Dermis blood vessel endothelial cell (primary cell): ENCODE data around the gene ALPL. TPM values are rescaled to one million over a fixed set of nuclear protein-coding genes. Genes with fewer than 3 reads are reported as not detected.

Source experiments
- DNase-seq: peaks from one replicate; pipeline ENCODE4 v3.0.0; 2010
- total RNA-seq: library from RNA; depleted of rRNA; stranded (reverse); fragments of >200 nt; gene quantifications from 2 replicates; pipeline ENCODE4 v1.2.3, GENCODE V29; 2014

Gene ALPL
- total RNA-seq, 1 donor from 2014 or later = 0.34 TPM

GRCh38 chr1:21584096-21584495, 74.9 kb downstream of the ALPL start:
- no peak for DNase-seq

GRCh38 chr1:21585037-21585436, 75.8 kb downstream of the ALPL start:
- DNase-seq = peak; percentile 57

GRCh38 chr1:21586222-21586621, 77.0 kb downstream of the ALPL start:
- no peak for DNase-seq

- peak; percentile 90 for DNase-seq
These were observed 77.8 kb downstream of the ALPL start for GRCh38 chr1:21586846-21587601.

- no peak for DNase-seq
These were observed 78.4 kb downstream of the ALPL start for GRCh38 chr1:21587602-21587953.

GRCh38 chr1:21589618-21590017, 80.4 kb downstream of the ALPL start:
- DNase-seq = no peak

- DNase-seq = no peak
These were observed 81.1 kb downstream of the ALPL start for GRCh38 chr1:21590126-21590880.

- DNase-seq = no peak
These were observed 81.7 kb downstream of the ALPL start for GRCh38 chr1:21590934-21591333.

- DNase-seq = no peak
These were observed 83.1 kb downstream of the ALPL start for GRCh38 chr1:21592086-21592865.

GRCh38 chr1:21593231-21593630, 84.0 kb downstream of the ALPL start:
- no peak for DNase-seq

GRCh38 chr1:21594501-21594900, 85.3 kb downstream of the ALPL start:
- DNase-seq = no peak

- DNase-seq = peak; percentile 72
These were observed 86.0 kb downstream of the ALPL start for GRCh38 chr1:21594935-21595897.

- no peak for DNase-seq
These were observed 87.0 kb downstream of the ALPL start for GRCh38 chr1:21596174-21596573.

GRCh38 chr1:21596628-21597027, 87.4 kb downstream of the ALPL start:
- no peak for DNase-seq

- DNase-seq = no peak
These were observed 88.5 kb downstream of the ALPL start for GRCh38 chr1:21597753-21598152.

- DNase-seq = no peak
These were observed 89.2 kb downstream of the ALPL start for GRCh38 chr1:21598417-21598816.

- no peak for DNase-seq
These were observed 89.7 kb downstream of the ALPL start for GRCh38 chr1:21598904-21599303.

- no peak for DNase-seq
These were observed 90.2 kb downstream of the ALPL start for GRCh38 chr1:21599402-21599801.

- no peak for DNase-seq
These were observed 92.2 kb downstream of the ALPL start for GRCh38 chr1:21601278-21602048.

GRCh38 chr1:21603177-21604138, 94.2 kb downstream of the ALPL start:
- no peak for DNase-seq
